Neural progenitor cell (in vitro differentiated cells): Measurements from ENCODE around the gene ERC2. TPM values are rescaled to one million over a fixed set of nuclear protein-coding genes. Genes with fewer than 3 reads are reported as not detected.

Source experiments
- DNase-seq: peaks from one replicate; pipeline ENCODE4 v3.0.0-alpha.2; 2016; ENCODE audit warnings: low spot score
- H2AFZ ChIP-seq: fragments of 200-600 bp; sonication (generic); replicated peaks from 2 replicates; pipeline ENCODE4 v1.6.1; 2016; ENCODE audit warnings: antibody characterized with exemption
- H3F3A ChIP-seq: fragments of 200-600 bp; sonication (generic); 2 replicates; pipeline ENCODE4 v1.6.1; 2016; ENCODE audit warnings: antibody characterized with exemption, low read depth
- H3K27ac ChIP-seq: fragments of 200-600 bp; sonication (generic); 2 replicates; pipeline ENCODE4 v1.5.1; 2016; ENCODE audit warnings: mild to moderate bottlenecking
- H3K27me3 ChIP-seq: fragments of 200-600 bp; sonication (generic); 2 replicates; pipeline ENCODE4 v1.6.1; 2016; ENCODE audit warnings: mild to moderate bottlenecking, moderate library complexity
- H3K36me3 ChIP-seq: fragments of 200-600 bp; sonication (generic); 2 replicates; pipeline ENCODE4 v1.5.1; 2016
- H3K4me1 ChIP-seq: fragments of 200-600 bp; sonication (generic); 2 replicates; pipeline ENCODE4 v1.6.1; 2016; ENCODE audit warnings: mixed run types
- H3K4me2 ChIP-seq: fragments of 200-600 bp; sonication (generic); 2 replicates; pipeline ENCODE4 v1.6.1; 2016
- H3K4me3 ChIP-seq: fragments of 200-600 bp; sonication (generic); 2 replicates; pipeline ENCODE4 v1.5.1; 2016
- H3K79me2 ChIP-seq: fragments of 200-600 bp; sonication (generic); 2 replicates; pipeline ENCODE4 v1.6.1; 2016; ENCODE audit warnings: low read depth
- H3K9ac ChIP-seq: fragments of 200-600 bp; sonication (generic); 2 replicates; pipeline ENCODE4 v1.6.1; 2016
- H3K9me3 ChIP-seq: fragments of 200-600 bp; sonication (generic); 2 replicates; pipeline ENCODE4 v1.5.1; 2016; ENCODE audit warnings: low read depth
- H4K20me1 ChIP-seq: fragments of 200-600 bp; sonication (generic); 2 replicates; pipeline ENCODE4 v1.6.1; 2016; ENCODE audit warnings: low read depth
- H3K27ac Mint-ChIP-seq: 3 replicates; pipeline ENCODE4 v1.8.0; 2021; ENCODE audit warnings: mixed read lengths
- H3K27me3 Mint-ChIP-seq: 2 replicates; pipeline ENCODE4 v1.8.0; 2022; ENCODE audit warnings: low read depth, mild to moderate bottlenecking, inconsistent platforms, moderate library complexity, mixed read lengths; ENCODE audit not compliant: insufficient read depth
- H3K36me3 Mint-ChIP-seq: 3 replicates; pipeline ENCODE4 v1.8.0; 2021; ENCODE audit warnings: mixed read lengths
- H3K4me1 Mint-ChIP-seq: 3 replicates; pipeline ENCODE4 v1.8.0; 2021; ENCODE audit warnings: mixed read lengths
- H3K4me3 Mint-ChIP-seq: 3 replicates; pipeline ENCODE4 v1.8.0; 2021; ENCODE audit warnings: mild to moderate bottlenecking, moderate library complexity, mixed read lengths
- H3K9me3 Mint-ChIP-seq: 3 replicates; pipeline ENCODE4 v1.8.0; 2020; ENCODE audit warnings: mixed read lengths
- CTCF ChIP-seq: fragments of 200-600 bp; sonication (generic); IDR thresholded peaks from 2 replicates; pipeline ENCODE4 v1.5.1; 2017; ENCODE audit warnings: antibody characterized with exemption, mild to moderate bottlenecking
- EZH2 ChIP-seq: fragments of 200-600 bp; sonication (generic); IDR thresholded peaks from 2 replicates; pipeline ENCODE4 v1.6.1; 2017; ENCODE audit warnings: antibody characterized with exemption, mild to moderate bottlenecking, moderate library complexity
- EZH2phosphoT487 ChIP-seq: fragments of 200-600 bp; sonication (generic); IDR thresholded peaks from 2 replicates; pipeline ENCODE4 v1.6.1; 2017; ENCODE audit warnings: antibody characterized with exemption
- total RNA-seq: library from RNA; depleted of rRNA; stranded (reverse); fragments of >200 nt; gene quantifications from 2 replicates; pipeline ENCODE4 v1.2.3, GENCODE V29; 2015; ENCODE audit warnings: low replicate concordance

ERC2 gene
- total RNA-seq, 1 donor from 2014 or later, result 24.8 TPM

- Mint-ChIP-seq H3K9me3 (no peaks in the 10 kb centered on the region), H3K27me3 (no peaks in the 10 kb centered on the region), H3K36me3 (no peaks in the 10 kb centered on the region), H3K4me3 (no peak overlapping the region), H3K4me1 (peaks cover 29% of the 10 kb centered on the region), H3K27ac (no peak overlapping the region)
- H3K4me3 ChIP-seq, result no peak overlapping the region
- H3K4me1 ChIP-seq, result peaks cover 16% of the 10 kb centered on the region
- no peaks in the 10 kb centered on the region for H4K20me1 ChIP-seq
- H2AFZ ChIP-seq, result no peak overlapping the region
- H3K27ac ChIP-seq, result no peak overlapping the region
- H3K27me3 ChIP-seq, result no peaks in the 10 kb centered on the region
- H3K9ac ChIP-seq, result no peak overlapping the region
- no peaks in the 10 kb centered on the region for H3K79me2 ChIP-seq
- no peaks in the 10 kb centered on the region for H3K36me3 ChIP-seq
- peaks cover 10% of the 10 kb centered on the region for H3F3A ChIP-seq
- H3K4me2 ChIP-seq, result no peak overlapping the region
- no peaks in the 10 kb centered on the region for H3K9me3 ChIP-seq
- DNase-seq, result no peak
- TF ChIP-seq EZH2phosphoT487 (no peak), EZH2 (no peak), CTCF (no peak)
These were observed 565.9 kb downstream of the ERC2 start for GRCh38 chr3:55902221-55902900.

- no peaks in the 10 kb centered on the region for H4K20me1 ChIP-seq
- peaks cover 27% of the 10 kb centered on the region for H3F3A ChIP-seq
- H3K36me3 ChIP-seq, result no peaks in the 10 kb centered on the region
- no peaks in the 10 kb centered on the region for H3K79me2 ChIP-seq
- DNase-seq, result peak; percentile 46
- Mint-ChIP-seq H3K4me3 (no peak overlapping the region), H3K9me3 (no peaks in the 10 kb centered on the region), H3K27me3 (peaks cover 4% of the 10 kb centered on the region), H3K27ac (no peak overlapping the region), H3K4me1 (peaks cover 40% of the 10 kb centered on the region), H3K36me3 (no peaks in the 10 kb centered on the region)
- no peak overlapping the region for H3K9ac ChIP-seq
- H3K27me3 ChIP-seq, result no peaks in the 10 kb centered on the region
- H3K9me3 ChIP-seq, result no peaks in the 10 kb centered on the region
- H3K4me3 ChIP-seq, result no peak overlapping the region
- H3K4me1 ChIP-seq, result peaks cover 37% of the 10 kb centered on the region
- H3K27ac ChIP-seq, result no peak overlapping the region
- TF ChIP-seq EZH2 (no peak), EZH2phosphoT487 (no peak), CTCF (peak; percentile 64)
- no peak overlapping the region for H2AFZ ChIP-seq
- no peak overlapping the region for H3K4me2 ChIP-seq
These were observed 568.4 kb downstream of the ERC2 start for GRCh38 chr3:55899887-55900286.

- Mint-ChIP-seq H3K27me3 (peaks cover 4% of the 10 kb centered on the region), H3K9me3 (no peaks in the 10 kb centered on the region), H3K4me3 (no peak overlapping the region), H3K4me1 (peaks cover 31% of the 10 kb centered on the region), H3K27ac (no peak overlapping the region), H3K36me3 (no peaks in the 10 kb centered on the region)
- Histone ChIP-seq H4K20me1 (no peaks in the 10 kb centered on the region), H3K4me1 (peaks cover 36% of the 10 kb centered on the region), H3K27ac (no peak overlapping the region), H3K4me2 (no peak overlapping the region), H3K4me3 (no peak overlapping the region), H3K27me3 (no peaks in the 10 kb centered on the region), H3K36me3 (no peaks in the 10 kb centered on the region), H2AFZ (no peak overlapping the region), H3K9ac (no peak overlapping the region), H3K79me2 (no peaks in the 10 kb centered on the region), H3K9me3 (no peaks in the 10 kb centered on the region), H3F3A (peaks cover 27% of the 10 kb centered on the region)
- peak; percentile 57 for DNase-seq
- TF ChIP-seq EZH2phosphoT487 (no peak), EZH2 (no peak), CTCF (peak; percentile 75)
These were observed 570.6 kb downstream of the ERC2 start for GRCh38 chr3:55897573-55898224.
